Activated naive CD8-positive, alpha-beta T cell treated with anti-CD3 and anti-CD28 coated beads, Interleukin-2, amount 10 ng/mL, durations not matched to agents 7 days and 5 days (primary cell): ENCODE results near the gene OSBPL6. TPM values are rescaled to one million over a fixed set of nuclear protein-coding genes. Genes with fewer than 3 reads are reported as not detected.

Experiments
- ATAC-seq: fragments of 150-1000 bp; cut with Tn5 transposase; one replicate; pipeline ENCODE4 v1.10.0; 2021; ENCODE audit warnings: low read depth, moderate library complexity
- POLR2A ChIA-PET: fragments of 350-600 bp; sonication (Branson Sonifier 250); formaldehyde crosslinking; loops from one replicate; lab custom pipeline; 2021; ENCODE audit warnings: antibody characterized with exemption; lab: Charles Lee
- DNase-seq: peaks from one replicate; pipeline ENCODE4 v3.0.0; 2021
- H3K27ac Mint-ChIP-seq: one replicate; pipeline ENCODE4 v1.8.0; 2022; ENCODE audit warnings: mild to moderate bottlenecking, mixed read lengths
- H3K27me3 Mint-ChIP-seq: one replicate; pipeline ENCODE4 v1.8.0; 2022; ENCODE audit warnings: mild to moderate bottlenecking, moderate library complexity, mixed read lengths
- H3K36me3 Mint-ChIP-seq: one replicate; pipeline ENCODE4 v1.8.0; 2021; ENCODE audit warnings: mild to moderate bottlenecking, mixed read lengths
- H3K4me1 Mint-ChIP-seq: one replicate; pipeline ENCODE4 v1.8.0; 2021; ENCODE audit warnings: mixed read lengths
- H3K4me3 Mint-ChIP-seq: one replicate; pipeline ENCODE4 v1.8.0; 2022; ENCODE audit warnings: mild to moderate bottlenecking, moderate library complexity, mixed read lengths
- H3K9me3 Mint-ChIP-seq: one replicate; pipeline ENCODE4 v1.8.0; 2021; ENCODE audit warnings: mixed read lengths
- total RNA-seq, 2 experiments: library from RNA; stranded (reverse); gene quantifications; one replicate each; pipeline ENCODE4 v1.2.3, GENCODE V29; 2021

Gene OSBPL6
- total RNA-seq, 2 experiments from 2014 or later: 0.08 to 0.20 TPM

GRCh38 chr2:178292586-178292985, 98.3 kb downstream of the OSBPL6 start:
- Mint-ChIP-seq H3K4me3 (no peak overlapping the region), H3K36me3 (no peaks in the 10 kb centered on the region), H3K9me3 (no peaks in the 10 kb centered on the region), H3K4me1 (peaks cover 2% of the 10 kb centered on the region), H3K27ac (no peak overlapping the region), H3K27me3 (peaks cover 27% of the 10 kb centered on the region)
- POLR2A ChIA-PET: no interaction called here
- ATAC-seq (no peak), DNase-seq (no peak)

GRCh38 chr2:178295115-178295514, 100.8 kb downstream of the OSBPL6 start:
- H3K4me1 Mint-ChIP-seq: peaks cover 2% of the 10 kb centered on the region
- H3K27ac Mint-ChIP-seq: no peak overlapping the region
- ATAC-seq (no peak), DNase-seq (no peak)
- H3K4me3 Mint-ChIP-seq: no peak overlapping the region
- H3K27me3 Mint-ChIP-seq: peaks cover 24% of the 10 kb centered on the region
- H3K9me3 Mint-ChIP-seq: no peaks in the 10 kb centered on the region
- POLR2A ChIA-PET: no interaction called here
- no peaks in the 10 kb centered on the region for H3K36me3 Mint-ChIP-seq

GRCh38 chr2:178295906-178296305, 101.6 kb downstream of the OSBPL6 start:
- no peak for DNase-seq
- POLR2A ChIA-PET: no interaction called here
- H3K9me3 Mint-ChIP-seq: no peaks in the 10 kb centered on the region
- H3K27me3 Mint-ChIP-seq: peaks cover 21% of the 10 kb centered on the region
- H3K4me3 Mint-ChIP-seq: no peak overlapping the region
- H3K4me1 Mint-ChIP-seq: peaks cover 2% of the 10 kb centered on the region
- H3K36me3 Mint-ChIP-seq: no peaks in the 10 kb centered on the region
- ATAC-seq: no peak
- H3K27ac Mint-ChIP-seq: no peak overlapping the region

- Mint-ChIP-seq H3K4me3 (no peak overlapping the region), H3K36me3 (no peaks in the 10 kb centered on the region), H3K4me1 (peaks cover 2% of the 10 kb centered on the region), H3K27ac (no peak overlapping the region), H3K9me3 (no peaks in the 10 kb centered on the region), H3K27me3 (peaks cover 21% of the 10 kb centered on the region)
- POLR2A ChIA-PET: no interaction called here
- no peak for DNase-seq
- no peak for ATAC-seq
Observed at GRCh38 chr2:178296394-178297090, 102.2 kb downstream of the OSBPL6 start.

GRCh38 chr2:178297091-178297411, 102.7 kb downstream of the OSBPL6 start:
- Mint-ChIP-seq H3K27me3 (peaks cover 19% of the 10 kb centered on the region), H3K36me3 (no peaks in the 10 kb centered on the region), H3K4me1 (peaks cover 2% of the 10 kb centered on the region), H3K27ac (no peak overlapping the region), H3K4me3 (no peak overlapping the region), H3K9me3 (no peaks in the 10 kb centered on the region)
- ATAC-seq (no peak), DNase-seq (no peak)
- POLR2A ChIA-PET: no interaction called here

- H3K4me3 Mint-ChIP-seq: no peak overlapping the region
- H3K27me3 Mint-ChIP-seq: peaks cover 13% of the 10 kb centered on the region
- H3K36me3 Mint-ChIP-seq: no peaks in the 10 kb centered on the region
- DNase-seq (no peak), ATAC-seq (no peak)
- no peaks in the 10 kb centered on the region for H3K9me3 Mint-ChIP-seq
- peaks cover 2% of the 10 kb centered on the region for H3K4me1 Mint-ChIP-seq
- POLR2A ChIA-PET: no interaction called here
- no peak overlapping the region for H3K27ac Mint-ChIP-seq
Observed at GRCh38 chr2:178298785-178299212, 104.5 kb downstream of the OSBPL6 start.

GRCh38 chr2:178301649-178302238, 107.4 kb downstream of the OSBPL6 start:
- Mint-ChIP-seq H3K27me3 (peaks cover 6% of the 10 kb centered on the region), H3K4me3 (no peak overlapping the region), H3K36me3 (no peaks in the 10 kb centered on the region), H3K9me3 (no peaks in the 10 kb centered on the region), H3K27ac (no peak overlapping the region), H3K4me1 (no peaks in the 10 kb centered on the region)
- POLR2A ChIA-PET: no interaction called here
- ATAC-seq (no peak), DNase-seq (no peak)

- Mint-ChIP-seq H3K4me3 (no peak overlapping the region), H3K36me3 (no peaks in the 10 kb centered on the region), H3K4me1 (no peaks in the 10 kb centered on the region), H3K9me3 (no peaks in the 10 kb centered on the region), H3K27me3 (peaks cover 6% of the 10 kb centered on the region), H3K27ac (no peak overlapping the region)
- POLR2A ChIA-PET: no interaction called here
- DNase-seq (no peak), ATAC-seq (no peak)
Observed at GRCh38 chr2:178304333-178304732, 110.0 kb downstream of the OSBPL6 start.

GRCh38 chr2:178306352-178307073, 112.2 kb downstream of the OSBPL6 start:
- ATAC-seq (peak; percentile 78), DNase-seq (peak; percentile 32)
- no peaks in the 10 kb centered on the region for H3K36me3 Mint-ChIP-seq
- POLR2A ChIA-PET: no interaction called here
- H3K4me3 Mint-ChIP-seq: no peak overlapping the region
- no peaks in the 10 kb centered on the region for H3K9me3 Mint-ChIP-seq
- H3K27ac Mint-ChIP-seq: no peak overlapping the region
- no peaks in the 10 kb centered on the region for H3K4me1 Mint-ChIP-seq
- H3K27me3 Mint-ChIP-seq: peaks cover 9% of the 10 kb centered on the region

GRCh38 chr2:178307650-178308049, 113.3 kb downstream of the OSBPL6 start:
- ATAC-seq (no peak), DNase-seq (no peak)
- POLR2A ChIA-PET: no interaction called here
- Mint-ChIP-seq H3K36me3 (no peaks in the 10 kb centered on the region), H3K4me1 (no peaks in the 10 kb centered on the region), H3K9me3 (no peaks in the 10 kb centered on the region), H3K27ac (no peak overlapping the region), H3K4me3 (no peak overlapping the region), H3K27me3 (peaks cover 9% of the 10 kb centered on the region)

GRCh38 chr2:178309541-178309940, 115.2 kb downstream of the OSBPL6 start:
- POLR2A ChIA-PET: no interaction called here
- Mint-ChIP-seq H3K4me3 (no peak overlapping the region), H3K27me3 (peaks cover 5% of the 10 kb centered on the region)

GRCh38 chr2:178315078-178315477, 120.8 kb downstream of the OSBPL6 start:
- Mint-ChIP-seq H3K27ac (no peak overlapping the region), H3K36me3 (no peaks in the 10 kb centered on the region), H3K9me3 (no peaks in the 10 kb centered on the region), H3K4me3 (no peak overlapping the region), H3K27me3 (peaks cover 8% of the 10 kb centered on the region), H3K4me1 (no peaks in the 10 kb centered on the region)
- ATAC-seq (no peak), DNase-seq (no peak)
- POLR2A ChIA-PET: no interaction called here

More at GRCh38 chr2:178309541-178309940, 115.2 kb downstream of the OSBPL6 start:
- no peak overlapping the region for H3K27ac Mint-ChIP-seq
- no peak for DNase-seq
- H3K4me1 Mint-ChIP-seq: no peaks in the 10 kb centered on the region
- ATAC-seq: no peak
- H3K36me3 Mint-ChIP-seq: no peaks in the 10 kb centered on the region
- H3K9me3 Mint-ChIP-seq: no peaks in the 10 kb centered on the region

- Mint-ChIP-seq H3K4me1 (no peaks in the 10 kb centered on the region), H3K27ac (no peak overlapping the region), H3K36me3 (no peaks in the 10 kb centered on the region), H3K4me3 (no peak overlapping the region), H3K27me3 (peaks cover 8% of the 10 kb centered on the region), H3K9me3 (no peaks in the 10 kb centered on the region)
- no peak for DNase-seq
- POLR2A ChIA-PET: no interaction called here
- no peak for ATAC-seq
Observed at GRCh38 chr2:178315488-178315948, 121.2 kb downstream of the OSBPL6 start.

GRCh38 chr2:178317811-178318210, 123.5 kb downstream of the OSBPL6 start:
- peaks cover 18% of the 10 kb centered on the region for H3K27me3 Mint-ChIP-seq

More at GRCh38 chr2:178317811-178318210, 123.5 kb downstream of the OSBPL6 start:
- POLR2A ChIA-PET: no interaction called here
- no peaks in the 10 kb centered on the region for H3K36me3 Mint-ChIP-seq
- H3K4me1 Mint-ChIP-seq: no peaks in the 10 kb centered on the region
- no peak for DNase-seq
- no peak overlapping the region for H3K4me3 Mint-ChIP-seq
- no peak overlapping the region for H3K27ac Mint-ChIP-seq
- no peaks in the 10 kb centered on the region for H3K9me3 Mint-ChIP-seq
- ATAC-seq: no peak
